ES-I3 (cell line): ENCODE data around the gene ZNF488.

Experiments
- H3K36me3 ChIP-seq: 2 replicates; pipeline ENCODE4 v1.6.1; 2013; ENCODE audit warnings: mild to moderate bottlenecking, low read length, control low read depth, moderate library complexity; ENCODE audit not compliant: insufficient read depth
- H3K4me1 ChIP-seq: 2 replicates; pipeline ENCODE4 v1.6.1; 2013; ENCODE audit warnings: mild to moderate bottlenecking, control low read depth, low read length; ENCODE audit not compliant: insufficient read depth
- H3K9ac ChIP-seq: 2 replicates; pipeline ENCODE4 v1.6.1; 2013; ENCODE audit warnings: low read depth, mild to moderate bottlenecking, low read length, moderate library complexity
- H3K9me3 ChIP-seq: 2 replicates; pipeline ENCODE4 v1.6.1; 2013; ENCODE audit warnings: mild to moderate bottlenecking, low read length, moderate library complexity; ENCODE audit not compliant: control insufficient read depth, insufficient read depth

ZNF488 gene

GRCh38 chr10:47361293-47361692, 22.8 kb downstream of the ZNF488 start:
- H3K36me3 ChIP-seq, result no peaks in the 10 kb centered on the region
- no peak overlapping the region for H3K9ac ChIP-seq
- no peaks in the 10 kb centered on the region for H3K4me1 ChIP-seq
- H3K9me3 ChIP-seq, result no peaks in the 10 kb centered on the region

DNA sequence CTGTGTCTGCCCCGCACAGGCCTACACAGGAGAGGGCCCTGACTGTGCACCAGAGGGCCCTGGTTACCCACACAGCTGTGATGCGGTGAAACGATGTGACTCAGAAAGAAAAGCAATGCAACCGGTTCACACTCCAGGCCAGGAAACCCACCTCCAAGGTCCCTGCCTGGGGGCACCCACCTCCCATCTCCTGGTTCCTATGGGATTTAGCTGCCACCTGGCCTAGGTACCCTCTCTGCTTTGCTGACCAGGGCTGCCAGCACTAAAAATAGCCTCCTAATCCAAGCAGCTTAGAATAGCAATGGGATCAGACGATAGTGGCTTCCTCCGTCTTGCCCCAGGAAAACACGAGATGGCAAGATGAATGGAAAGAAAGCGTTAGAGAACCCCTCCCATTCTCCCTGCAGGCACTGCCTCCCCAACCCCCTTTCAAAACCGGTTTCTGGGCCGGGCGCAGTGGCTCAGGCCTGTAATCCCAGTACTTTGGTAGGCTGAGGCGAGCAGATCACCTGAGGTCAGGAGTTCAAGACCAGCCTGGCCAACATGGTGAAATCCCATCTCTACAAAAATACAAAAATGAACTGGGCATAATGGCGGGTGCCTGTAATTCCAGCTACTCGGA, 23.6 kb downstream of the ZNF488 start:
- no peaks in the 10 kb centered on the region for H3K4me1 ChIP-seq
- H3K36me3 ChIP-seq, result no peaks in the 10 kb centered on the region

DNA sequence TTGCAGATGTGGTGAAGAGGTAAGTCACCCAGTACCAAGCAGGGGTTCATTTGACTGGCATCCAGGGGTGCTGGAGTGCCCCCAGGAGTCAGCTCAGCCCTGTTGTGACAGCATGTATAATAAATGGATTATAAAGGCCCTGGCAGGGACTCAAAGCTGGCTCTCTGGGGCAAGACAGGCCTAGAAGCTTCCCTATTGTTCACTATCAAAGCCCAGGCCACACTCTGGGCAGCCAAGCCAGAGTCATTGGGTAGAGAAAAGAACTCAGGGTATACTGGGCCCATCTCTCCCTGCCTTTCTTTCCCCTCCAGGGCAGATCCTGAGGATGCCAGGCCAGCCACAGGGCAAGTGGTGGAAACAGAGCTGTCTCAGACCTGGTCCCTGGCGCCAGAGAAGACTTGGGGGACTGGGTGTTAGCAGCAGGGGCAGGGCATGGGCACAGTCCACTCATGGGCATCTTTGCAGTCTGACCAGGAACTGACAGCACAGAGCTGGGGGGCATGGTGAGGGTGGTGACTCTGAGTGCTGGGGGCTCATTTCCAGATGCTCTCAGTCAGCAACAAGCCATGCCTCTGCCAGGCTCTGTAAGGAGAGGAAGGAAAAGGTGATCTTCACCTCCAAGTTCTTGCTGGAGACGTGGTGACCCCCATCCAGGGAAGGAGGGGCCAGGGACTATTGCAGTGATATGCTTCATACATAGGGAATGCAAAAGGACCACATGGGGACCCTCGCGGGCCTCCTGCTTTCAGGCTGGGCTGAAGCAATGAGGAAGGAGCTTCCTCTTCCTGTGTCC, 24.3 kb downstream of the ZNF488 start:
- Histone ChIP-seq H3K9me3 (no peaks in the 10 kb centered on the region), H3K4me1 (no peaks in the 10 kb centered on the region), H3K36me3 (no peaks in the 10 kb centered on the region), H3K9ac (no peak overlapping the region)

More for the DNA sequence above, 23.6 kb downstream of the ZNF488 start:
- Histone ChIP-seq H3K9ac (no peak overlapping the region), H3K9me3 (no peaks in the 10 kb centered on the region)

- Histone ChIP-seq H3K36me3 (no peaks in the 10 kb centered on the region), H3K4me1 (no peaks in the 10 kb centered on the region), H3K9me3 (no peaks in the 10 kb centered on the region), H3K9ac (no peak overlapping the region)
Observed at GRCh38 chr10:47359101-47359500, 25.0 kb downstream of the ZNF488 start.

GRCh38 chr10:47358457-47358856, 25.6 kb downstream of the ZNF488 start:
- no peaks in the 10 kb centered on the region for H3K36me3 ChIP-seq
- H3K9me3 ChIP-seq, result no peaks in the 10 kb centered on the region
- H3K9ac ChIP-seq, result no peak overlapping the region
- H3K4me1 ChIP-seq, result no peaks in the 10 kb centered on the region

DNA sequence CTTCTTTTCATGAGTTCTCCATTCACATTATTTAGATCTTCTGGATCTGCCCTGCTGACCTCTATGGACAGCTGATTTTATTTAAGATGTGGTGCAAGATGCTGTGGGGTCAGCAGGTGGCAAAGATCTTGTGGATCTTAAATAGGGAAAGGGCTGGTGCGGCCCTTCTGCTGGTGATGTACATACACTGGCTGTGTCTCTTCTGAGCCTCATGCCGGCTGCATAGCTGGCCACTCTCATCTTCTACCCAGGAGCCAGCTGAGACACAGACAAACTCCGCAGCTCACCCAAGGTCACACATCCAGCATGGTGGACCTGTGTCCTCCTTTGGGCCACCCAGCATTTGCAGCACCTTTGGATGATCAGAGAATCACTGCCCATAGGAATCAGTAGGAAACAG, 26.2 kb downstream of the ZNF488 start:
- H3K4me1 ChIP-seq, result no peaks in the 10 kb centered on the region
- H3K9ac ChIP-seq, result no peak overlapping the region
- H3K9me3 ChIP-seq, result no peaks in the 10 kb centered on the region
- H3K36me3 ChIP-seq, result no peaks in the 10 kb centered on the region

DNA sequence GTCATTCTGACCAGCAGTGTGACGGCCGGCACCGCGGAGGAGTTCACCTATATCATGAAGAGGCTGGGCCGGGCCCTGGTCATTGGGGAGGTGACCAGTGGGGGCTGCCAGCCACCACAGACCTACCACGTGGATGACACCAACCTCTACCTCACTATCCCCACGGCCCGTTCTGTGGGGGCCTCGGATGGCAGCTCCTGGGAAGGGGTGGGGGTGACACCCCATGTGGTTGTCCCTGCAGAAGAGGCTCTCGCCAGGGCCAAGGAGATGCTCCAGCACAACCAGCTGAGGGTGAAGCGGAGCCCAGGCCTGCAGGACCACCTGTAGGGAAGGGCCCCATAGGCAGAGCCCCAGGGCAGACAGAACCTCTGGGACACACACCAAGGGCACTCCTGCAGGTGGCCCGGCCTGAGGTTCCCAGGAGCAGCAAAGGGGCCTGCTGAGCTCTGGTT, 26.9 kb downstream of the ZNF488 start:
- Histone ChIP-seq H3K9ac (no peak overlapping the region), H3K4me1 (no peaks in the 10 kb centered on the region), H3K36me3 (no peaks in the 10 kb centered on the region), H3K9me3 (no peaks in the 10 kb centered on the region)

DNA sequence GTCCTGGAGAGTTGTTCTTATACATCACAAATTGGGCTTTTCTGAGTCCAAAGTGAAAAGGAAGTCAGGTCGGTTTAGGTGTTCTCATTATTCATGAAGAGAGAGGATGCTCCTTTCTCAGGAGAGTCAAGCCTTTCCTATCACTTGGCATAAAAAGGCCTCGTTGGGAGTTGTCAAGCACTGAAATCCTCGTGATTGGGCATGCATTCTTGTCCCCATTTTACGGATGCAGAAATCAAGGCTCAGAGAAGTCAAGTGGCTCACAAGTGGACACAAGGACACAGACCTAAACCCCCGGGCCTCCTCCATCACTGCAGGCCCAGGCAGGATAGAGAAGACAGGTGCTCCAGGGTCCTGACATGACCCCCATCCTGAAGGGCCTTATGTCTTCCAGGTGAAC, 27.4 kb downstream of the ZNF488 start:
- Histone ChIP-seq H3K36me3 (no peaks in the 10 kb centered on the region), H3K9me3 (no peaks in the 10 kb centered on the region), H3K9ac (no peak overlapping the region), H3K4me1 (no peaks in the 10 kb centered on the region)

- Histone ChIP-seq H3K9ac (no peak overlapping the region), H3K36me3 (no peaks in the 10 kb centered on the region), H3K9me3 (no peaks in the 10 kb centered on the region), H3K4me1 (no peaks in the 10 kb centered on the region)
Observed at GRCh38 chr10:47354900-47355299, 29.2 kb downstream of the ZNF488 start.

- H3K4me1 ChIP-seq, result no peaks in the 10 kb centered on the region
- H3K36me3 ChIP-seq, result no peaks in the 10 kb centered on the region
- no peaks in the 10 kb centered on the region for H3K9me3 ChIP-seq
- no peak overlapping the region for H3K9ac ChIP-seq
Observed at GRCh38 chr10:47354165-47354564, 29.9 kb downstream of the ZNF488 start.

DNA sequence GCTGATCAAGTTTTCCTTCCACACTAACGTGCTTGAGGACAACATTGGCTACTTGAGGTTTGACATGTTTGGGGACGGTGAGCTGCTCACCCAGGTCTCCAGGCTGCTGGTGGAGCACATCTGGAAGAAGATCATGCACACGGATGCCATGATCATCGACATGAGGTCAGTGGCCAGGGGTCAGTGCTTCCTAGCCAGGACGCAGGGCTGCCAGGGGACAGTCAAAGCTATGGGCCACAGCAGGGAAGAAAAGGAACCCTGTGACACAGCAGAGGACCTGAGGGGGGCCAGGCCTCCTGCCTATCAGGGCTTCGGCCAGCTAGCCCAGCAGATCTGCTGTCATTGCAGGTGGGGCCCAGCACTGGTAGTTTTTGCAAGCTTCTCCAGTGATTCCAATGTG, 30.7 kb downstream of the ZNF488 start:
- no peaks in the 10 kb centered on the region for H3K4me1 ChIP-seq
- H3K9ac ChIP-seq, result no peak overlapping the region
- no peaks in the 10 kb centered on the region for H3K36me3 ChIP-seq
- H3K9me3 ChIP-seq, result no peaks in the 10 kb centered on the region

DNA sequence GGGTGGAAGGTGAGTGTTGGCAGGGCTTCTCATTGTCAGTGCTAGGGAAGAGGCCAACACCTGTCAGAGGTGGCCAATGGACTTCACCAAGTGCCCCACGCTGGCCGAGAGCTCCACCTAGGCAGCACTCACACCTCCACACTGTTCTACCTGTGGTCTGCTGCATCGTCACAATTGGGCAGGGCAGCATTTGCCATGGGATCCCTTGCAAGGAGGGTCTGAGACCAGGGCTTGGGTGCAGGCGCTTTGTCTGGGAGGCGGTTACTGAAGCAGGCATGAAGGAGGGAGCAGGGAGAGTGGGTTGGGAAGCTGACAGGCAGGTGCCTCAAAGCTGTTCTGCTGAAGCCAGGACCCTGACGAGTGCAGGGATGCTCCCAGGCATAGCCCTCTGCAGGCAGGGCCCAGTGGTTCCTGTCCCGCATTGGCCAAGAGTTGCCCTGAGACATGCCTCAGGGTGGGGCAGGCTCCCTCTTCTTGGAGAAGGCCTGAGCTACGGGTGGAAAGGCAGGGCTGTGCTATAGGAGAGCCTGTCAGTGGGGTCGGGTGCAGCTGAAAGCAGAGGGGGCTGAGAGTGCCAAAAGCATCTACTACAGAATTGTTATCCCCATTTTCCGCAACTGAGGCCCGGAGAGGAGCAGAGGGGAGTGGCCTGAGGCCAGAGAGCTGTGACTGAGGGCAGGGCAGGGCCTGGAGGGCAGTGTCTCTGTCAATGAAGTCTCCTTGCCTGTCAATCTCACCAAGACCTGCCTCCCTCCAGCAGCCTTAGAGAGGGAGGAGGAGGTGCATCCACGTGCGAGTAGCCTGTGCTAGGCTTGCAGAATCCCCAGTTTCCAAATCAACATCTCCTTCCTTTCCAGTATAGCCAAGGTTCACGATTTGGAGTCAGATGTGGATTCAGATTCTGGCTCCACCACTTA, 31.9 kb downstream of the ZNF488 start:
- Histone ChIP-seq H3K9ac (no peak overlapping the region), H3K4me1 (no peaks in the 10 kb centered on the region), H3K9me3 (no peaks in the 10 kb centered on the region), H3K36me3 (no peaks in the 10 kb centered on the region)

- no peaks in the 10 kb centered on the region for H3K4me1 ChIP-seq
- H3K36me3 ChIP-seq, result no peaks in the 10 kb centered on the region
- no peak overlapping the region for H3K9ac ChIP-seq
- no peaks in the 10 kb centered on the region for H3K9me3 ChIP-seq
Observed at GRCh38 chr10:47350671-47351640, 33.1 kb downstream of the ZNF488 start.
